Measurements from ENCODE around the gene CFDP1. TPM values are rescaled to one million over a fixed set of nuclear protein-coding genes. Genes with fewer than 3 reads are reported as not detected.

The CFDP1 gene
- total and polyA plus RNA-seq, 2 of the 13 experiments (the other 11 are each of a cell fraction or from before 2014, with no cell fraction given), result 78.6 to 153 TPM

DNA sequence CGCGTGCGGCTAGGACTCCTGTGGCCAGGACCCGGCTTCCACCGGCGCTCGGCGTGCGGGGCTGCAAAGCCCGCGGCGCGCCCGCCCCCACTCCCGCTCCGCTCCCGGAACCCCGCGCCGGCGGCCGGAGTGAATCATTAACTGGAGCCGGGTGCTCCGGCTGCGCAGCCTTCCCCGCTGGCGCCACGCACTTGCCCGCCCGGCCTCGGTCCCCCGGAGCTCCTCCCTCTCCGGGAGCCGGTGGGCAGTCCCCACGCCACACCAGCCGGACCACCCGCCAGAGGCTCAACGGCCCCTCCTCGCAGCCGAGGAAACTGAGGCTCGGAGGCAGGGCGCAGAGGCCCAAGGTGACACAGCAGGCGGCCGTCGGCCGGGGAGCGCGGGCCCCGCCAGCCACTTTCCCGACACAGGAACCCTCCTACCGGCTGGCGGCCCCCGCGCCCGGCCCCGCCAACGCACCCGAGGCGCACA is 182.5 kb downstream of the CFDP1 start (continued):
- TF ChIP-seq NFIB (CRISPR knock-in tag; IDR thresholded peaks at IDR 0.05; ENCODE audit: borderline replicate concordance) (no peak), ZNF563 (CRISPR knock-in tag; IDR thresholded peaks at IDR 0.05) (0 out of 2 replicates have a peak, but pooled peaks have one; percentile 68), REL (CRISPR knock-in tag; conservative IDR thresholded peaks at IDR 0.05) (no peak), BRD4 (CRISPR knock-in tag; IDR thresholded peaks at IDR 0.05) (no peak), PBX2 (CRISPR knock-in tag; IDR thresholded peaks at IDR 0.05) (no peak), ZNF687 (CRISPR knock-in tag; IDR thresholded peaks at IDR 0.05) (peak; percentile 92), ZNF841 (CRISPR knock-in tag; IDR thresholded peaks at IDR 0.05; ENCODE audit: borderline replicate concordance) (no peak), MXD4 (CRISPR knock-in tag; IDR thresholded peaks at IDR 0.05) (peak; percentile 39; the same call in 1 of the 2 replicates), ZNF557 (CRISPR knock-in tag; IDR thresholded peaks at IDR 0.05) (no peak), MEF2D (CRISPR knock-in tag; IDR thresholded peaks at IDR 0.05) (no peak), ZNF121 (CRISPR knock-in tag; IDR thresholded peaks at IDR 0.05) (0 out of 2 replicates have a peak, but pooled peaks have one; percentile 27), PRPF4 (IDR thresholded peaks at IDR 0.05; ENCODE audit: low read depth, low read length, poor library complexity, severe bottlenecking) (no peak), ZNF574 (CRISPR knock-in tag; IDR thresholded peaks at IDR 0.05) (peak; percentile 55; the same call in 1 of the 2 replicates), ATRX (CRISPR knock-in tag; IDR thresholded peaks at IDR 0.05; ENCODE audit: borderline replicate concordance) (no peak), CREB1 (IDR thresholded peaks at IDR 0.05) (no peak), CREB1 (CRISPR knock-in tag; IDR thresholded peaks at IDR 0.05) (no peak), KLF11 (CRISPR knock-in tag; IDR thresholded peaks at IDR 0.05) (no peak), NR2F2 (IDR thresholded peaks at IDR 0.05; ENCODE audit: borderline replicate concordance, low read depth) (peak; percentile 37; the same call in 1 of the 2 replicates), MAFF (IDR thresholded peaks at IDR 0.05; ENCODE audit: low read depth, low read length) (no peak)
- TF ChIP-seq, protein P1, sequence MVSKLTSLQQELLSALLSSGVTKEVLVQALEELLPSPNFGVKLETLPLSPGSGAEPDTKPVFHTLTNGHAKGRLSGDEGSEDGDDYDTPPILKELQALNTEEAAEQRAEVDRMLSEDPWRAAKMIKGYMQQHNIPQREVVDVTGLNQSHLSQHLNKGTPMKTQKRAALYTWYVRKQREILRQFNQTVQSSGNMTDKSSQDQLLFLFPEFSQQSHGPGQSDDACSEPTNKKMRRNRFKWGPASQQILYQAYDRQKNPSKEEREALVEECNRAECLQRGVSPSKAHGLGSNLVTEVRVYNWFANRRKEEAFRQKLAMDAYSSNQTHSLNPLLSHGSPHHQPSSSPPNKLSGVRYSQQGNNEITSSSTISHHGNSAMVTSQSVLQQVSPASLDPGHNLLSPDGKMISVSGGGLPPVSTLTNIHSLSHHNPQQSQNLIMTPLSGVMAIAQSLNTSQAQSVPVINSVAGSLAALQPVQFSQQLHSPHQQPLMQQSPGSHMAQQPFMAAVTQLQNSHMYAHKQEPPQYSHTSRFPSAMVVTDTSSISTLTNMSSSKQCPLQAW (CRISPR knock-in tag; IDR thresholded peaks at IDR 0.05), result peak; percentile 96

Data from HepG2 (cell line).